K562 (cell line): ENCODE data around the gene GALNT12. TPM values are rescaled to one million over a fixed set of nuclear protein-coding genes. Genes with fewer than 3 reads are reported as not detected.
A peak's percentile ranks its signal among the peaks of the same experiment; 100 is the strongest.

Experiments used
- ATF1 ChIP-seq, 2 experiments: fragments of 450-650 bp in 1 of 2; IDR thresholded peaks; 2 replicates each; pipeline ENCODE4 v1.6.1; 2016; ENCODE audit warnings: missing compliant biosample characterization in 1 of 2, missing genetic modification characterization in 1 of 2
- ETS2 ChIP-seq: IDR thresholded peaks from 2 replicates; pipeline ENCODE4 v1.6.1; 2016; ENCODE audit warnings: borderline replicate concordance, missing genetic modification characterization, mild to moderate bottlenecking, moderate library complexity, missing compliant biosample characterization; ENCODE audit not compliant: poor library complexity, severe bottlenecking
- FOXA3 ChIP-seq, 2 experiments: fragments of 450-650 bp in 1 of 2; sonication (generic) in 1 of 2; formaldehyde crosslinking; IDR thresholded peaks in 1 of 2; conservative IDR thresholded peaks in 1 of 2; 2 replicates each; pipeline versions ENCODE4 v1.4.0 to v1.8.0; 2020 to 2022; ENCODE audit warnings: mild to moderate bottlenecking in 2 of 2, missing genetic modification reagents in 1 of 2
- GATA2 ChIP-seq: sonication (generic); formaldehyde crosslinking; IDR thresholded peaks from 2 replicates; pipeline ENCODE4 v1.4.0; 2020; ENCODE audit warnings: mild to moderate bottlenecking, missing genetic modification reagents
- KAT2B ChIP-seq: IDR thresholded peaks from one replicate; pipeline ENCODE4 v1.6.1; 2012; ENCODE audit warnings: low read depth, mild to moderate bottlenecking, control low read depth, inconsistent platforms, low read length, moderate library complexity
- MTA1 ChIP-seq: fragments of 450-650 bp; IDR thresholded peaks from 2 replicates; pipeline ENCODE4 v1.6.1; 2017; ENCODE audit warnings: borderline replicate concordance
- RHOXF2B ChIP-seq: fragments of 250-450 bp; sonication (Bioruptor Pico); conservative IDR thresholded peaks from 2 replicates; pipeline ENCODE4 v1.5.1; 2021
- TAF1 ChIP-seq: IDR thresholded peaks from 2 replicates; pipeline ENCODE4 v1.6.1; 2011; ENCODE audit warnings: mild to moderate bottlenecking, low read length, moderate library complexity; ENCODE audit not compliant: insufficient read depth, control insufficient read depth, severe bottlenecking; ENCODE audit errors: extremely low read depth
- U2AF1 ChIP-seq: fragments of 200-400 bp; formaldehyde crosslinking; optimal IDR thresholded peaks from 2 replicates; pipeline ENCODE3; 2017; ENCODE audit warnings: mild to moderate bottlenecking, low read depth, low read length, moderate library complexity
- YY1 ChIP-seq, 3 experiments: IDR thresholded peaks; 2 replicates each; pipeline ENCODE4 v1.6.1; 2011; ENCODE audit warnings: low read length in 2 of 3, mild to moderate bottlenecking in 2 of 3, moderate library complexity in 2 of 3, borderline replicate concordance in 1 of 3, control low read depth in 1 of 3, low read depth in 1 of 3; ENCODE audit not compliant: insufficient read depth in 3 of 3, insufficient replicate concordance in 2 of 3, control insufficient read depth in 1 of 3, insufficient read length in 1 of 3; ENCODE audit errors: extremely low read depth in 1 of 3
- ZNF507 ChIP-seq: conservative IDR thresholded peaks from 2 replicates; pipeline ENCODE4 v1.6.1; 2017; ENCODE audit warnings: missing genetic modification characterization, missing compliant biosample characterization
- ZNF609 ChIP-seq: sonication (generic); formaldehyde crosslinking; IDR thresholded peaks from 2 replicates; pipeline ENCODE4 v1.8.1; 2023; ENCODE audit warnings: missing genetic modification reagents, mild to moderate bottlenecking, borderline replicate concordance
- polyA plus RNA-seq, 8 experiments: library from polyadenylated mRNA; depleted of rRNA in 4 of 8; stranded (reverse) in 5 of 8; unstranded in 3 of 8; fragments of >200 nt; fragmentation: Nextera tagmentation in 2 of 8; fragmentation: Illumina TruSeq in 1 of 8; extraction: Ambion mirVana in 2 of 8; extraction: Trizol in 1 of 8; gene quantifications; 2 replicates each; pipeline versions ENCODE4 v1.2.1 to v1.2.3, GENCODE V29; 2011 to 2014; ENCODE audit warnings: inconsistent platforms in 1 of 8, missing spikeins in 1 of 8
- total RNA-seq, 7 experiments: library from RNA; depleted of rRNA in 6 of 7; stranded (reverse); fragments of >200 nt in 6 of 7; fragmentation: Illumina TruSeq in 2 of 7; extraction: Trizol in 2 of 7; gene quantifications; 2 replicates each; pipeline versions ENCODE4 v1.2.1 to v1.2.3, GENCODE V29; 2011 to 2021; ENCODE audit warnings: low replicate concordance in 1 of 7
- TF ChIP-seq, protein P1 (sequence below): fragments of 450-650 bp; IDR thresholded peaks from 2 replicates; pipeline ENCODE4 v1.6.1; 2018; ENCODE audit not compliant: partially characterized antibody
- TF ChIP-seq, protein P2 (sequence below): sonication (generic); formaldehyde crosslinking; IDR thresholded peaks from 2 replicates; pipeline ENCODE4 v1.8.1; 2023; ENCODE audit warnings: mild to moderate bottlenecking, missing genetic modification reagents

The GALNT12 gene
- total and polyA plus RNA-seq, 9 of the 15 experiments (the other 6 are each of a cell fraction or from before 2014, with no cell fraction given): 29.7 to 82.9 (median 44.2) TPM

- TF ChIP-seq, protein P1, sequence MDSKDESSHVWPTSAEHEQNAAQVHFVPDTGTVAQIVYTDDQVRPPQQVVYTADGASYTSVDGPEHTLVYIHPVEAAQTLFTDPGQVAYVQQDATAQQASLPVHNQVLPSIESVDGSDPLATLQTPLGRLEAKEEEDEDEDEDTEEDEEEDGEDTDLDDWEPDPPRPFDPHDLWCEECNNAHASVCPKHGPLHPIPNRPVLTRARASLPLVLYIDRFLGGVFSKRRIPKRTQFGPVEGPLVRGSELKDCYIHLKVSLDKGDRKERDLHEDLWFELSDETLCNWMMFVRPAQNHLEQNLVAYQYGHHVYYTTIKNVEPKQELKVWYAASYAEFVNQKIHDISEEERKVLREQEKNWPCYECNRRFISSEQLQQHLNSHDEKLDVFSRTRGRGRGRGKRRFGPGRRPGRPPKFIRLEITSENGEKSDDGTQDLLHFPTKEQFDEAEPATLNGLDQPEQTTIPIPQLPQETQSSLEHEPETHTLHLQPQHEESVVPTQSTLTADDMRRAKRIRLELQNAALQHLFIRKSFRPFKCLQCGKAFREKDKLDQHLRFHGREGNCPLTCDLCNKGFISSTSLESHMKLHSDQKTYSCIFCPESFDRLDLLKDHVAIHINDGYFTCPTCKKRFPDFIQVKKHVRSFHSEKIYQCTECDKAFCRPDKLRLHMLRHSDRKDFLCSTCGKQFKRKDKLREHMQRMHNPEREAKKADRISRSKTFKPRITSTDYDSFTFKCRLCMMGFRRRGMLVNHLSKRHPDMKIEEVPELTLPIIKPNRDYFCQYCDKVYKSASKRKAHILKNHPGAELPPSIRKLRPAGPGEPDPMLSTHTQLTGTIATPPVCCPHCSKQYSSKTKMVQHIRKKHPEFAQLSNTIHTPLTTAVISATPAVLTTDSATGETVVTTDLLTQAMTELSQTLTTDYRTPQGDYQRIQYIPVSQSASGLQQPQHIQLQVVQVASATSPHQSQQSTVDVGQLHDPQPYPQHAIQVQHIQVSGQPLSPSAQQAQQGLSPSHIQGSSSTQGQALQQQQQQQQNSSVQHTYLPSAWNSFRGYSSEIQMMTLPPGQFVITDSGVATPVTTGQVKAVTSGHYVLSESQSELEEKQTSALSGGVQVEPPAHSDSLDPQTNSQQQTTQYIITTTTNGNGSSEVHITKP: no peak
- no peak for TF ChIP-seq GATA2 (CRISPR knock-in tag)
- TF ChIP-seq RHOXF2B (CRISPR knock-in tag): no peak
- TF ChIP-seq ZNF609 (CRISPR knock-in tag): no peak
- TF ChIP-seq, protein P2, sequence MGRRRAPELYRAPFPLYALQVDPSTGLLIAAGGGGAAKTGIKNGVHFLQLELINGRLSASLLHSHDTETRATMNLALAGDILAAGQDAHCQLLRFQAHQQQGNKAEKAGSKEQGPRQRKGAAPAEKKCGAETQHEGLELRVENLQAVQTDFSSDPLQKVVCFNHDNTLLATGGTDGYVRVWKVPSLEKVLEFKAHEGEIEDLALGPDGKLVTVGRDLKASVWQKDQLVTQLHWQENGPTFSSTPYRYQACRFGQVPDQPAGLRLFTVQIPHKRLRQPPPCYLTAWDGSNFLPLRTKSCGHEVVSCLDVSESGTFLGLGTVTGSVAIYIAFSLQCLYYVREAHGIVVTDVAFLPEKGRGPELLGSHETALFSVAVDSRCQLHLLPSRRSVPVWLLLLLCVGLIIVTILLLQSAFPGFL (CRISPR knock-in tag): no peak
- TF ChIP-seq KAT2B: no peak
- no peak for TF ChIP-seq ZNF507
- no peak for TF ChIP-seq MTA1
- no peak for TF ChIP-seq U2AF1
- peak; percentile 51 for TF ChIP-seq TAF1
- TF ChIP-seq YY1 (IDR thresholded peaks at IDR 0.05; ENCODE audit: borderline replicate concordance in 1 of 3, control insufficient read depth in 1 of 3, extremely low read depth in 1 of 3, insufficient read depth in 3 of 3, insufficient read length in 1 of 3, insufficient replicate concordance in 2 of 3, low read depth in 1 of 3, low read length in 2 of 3): peak in 2 of 3 experiments; percentile 42 to 47
- TF ChIP-seq ATF1 (CRISPR knock-in tag; IDR thresholded peaks at IDR 0.05): no peak
- no peak for TF ChIP-seq ATF1 (tag; IDR thresholded peaks at IDR 0.05)
- 0 out of 4 replicates have a peak, but pooled peaks of 1 of the 2 experiments have one; percentile 23 for TF ChIP-seq FOXA3 (CRISPR knock-in tag; conservative IDR thresholded peaks at IDR 0.05 in 1 of 2, IDR thresholded peaks at IDR 0.05 in 1 of 2)
- no peak for TF ChIP-seq ETS2 (tag)
Observed at GRCh38 chr9:98796364-98797101, 10.9 kb upstream of the GALNT12 start, which contains the start of gene ANKS6 (continued).
